Measurements from ENCODE around the gene ULK4. TPM values are rescaled to one million over a fixed set of nuclear protein-coding genes. Genes with fewer than 3 reads are reported as not detected.

Gene ULK4
- total RNA-seq, 3 donors from 2014 or later = 7.2 to 10.1 (median 9.5) TPM

- TF ChIP-seq CTCF (IDR thresholded peaks at IDR 0.05) = no peak
- Histone ChIP-seq H3K4me3 (no peak overlapping the region), H3K36me3 (ENCODE audit: low read depth) (no peaks in the 10 kb centered on the region), H3K4me1 (ENCODE audit: low read depth) (no peaks in the 10 kb centered on the region), H3K9me3 (no peaks in the 10 kb centered on the region)
- no peak for ATAC-seq
- intact Hi-C loops (cut with DNase I, micrococcal nuclease) = no loop called here
- no peak for DNase-seq
These were observed 381.5 kb downstream of the ULK4 start for GRCh38 chr3:41580274-41580959.

GRCh38 chr3:41579861-41580260 lies 382.0 kb downstream of the ULK4 start:
- no peak overlapping the region for H3K4me3 ChIP-seq
- no peaks in the 10 kb centered on the region for H3K36me3 ChIP-seq (ENCODE audit: low read depth)
- ATAC-seq (no peak), DNase-seq (no peak)
- no peak for TF ChIP-seq CTCF (IDR thresholded peaks at IDR 0.05)
- intact Hi-C loops (cut with DNase I, micrococcal nuclease) = no loop called here
- H3K9me3 ChIP-seq = no peaks in the 10 kb centered on the region
- no peaks in the 10 kb centered on the region for H3K4me1 ChIP-seq (ENCODE audit: low read depth)

GRCh38 chr3:41578798-41579197 lies 383.1 kb downstream of the ULK4 start:
- DNase-seq (no peak), ATAC-seq (no peak)
- intact Hi-C loops (cut with DNase I, micrococcal nuclease) = no loop called here
- H3K9me3 ChIP-seq = no peaks in the 10 kb centered on the region
- TF ChIP-seq CTCF (IDR thresholded peaks at IDR 0.05) = no peak
- H3K4me1 ChIP-seq (ENCODE audit: low read depth) = no peaks in the 10 kb centered on the region
- H3K4me3 ChIP-seq = no peak overlapping the region
- no peaks in the 10 kb centered on the region for H3K36me3 ChIP-seq (ENCODE audit: low read depth)

- H3K36me3 ChIP-seq (ENCODE audit: low read depth) = no peaks in the 10 kb centered on the region
- H3K9me3 ChIP-seq = no peaks in the 10 kb centered on the region
- no peak for ATAC-seq
- no peak for DNase-seq
- no peaks in the 10 kb centered on the region for H3K4me1 ChIP-seq (ENCODE audit: low read depth)
- intact Hi-C loops (cut with DNase I, micrococcal nuclease) = no loop called here
- H3K4me3 ChIP-seq = no peak overlapping the region
- no peak for TF ChIP-seq CTCF (IDR thresholded peaks at IDR 0.05)
These were observed 386.2 kb downstream of the ULK4 start for GRCh38 chr3:41575724-41576123.

- no peak for TF ChIP-seq CTCF (IDR thresholded peaks at IDR 0.05)
- intact Hi-C loops (cut with DNase I, micrococcal nuclease) = no loop called here
- DNase-seq = no peak
- H3K9me3 ChIP-seq = no peaks in the 10 kb centered on the region
- no peak overlapping the region for H3K4me3 ChIP-seq
- no peaks in the 10 kb centered on the region for H3K4me1 ChIP-seq (ENCODE audit: low read depth)
- ATAC-seq = no peak
- no peaks in the 10 kb centered on the region for H3K36me3 ChIP-seq (ENCODE audit: low read depth)
These were observed 387.0 kb downstream of the ULK4 start for GRCh38 chr3:41574900-41575299.

- ATAC-seq (no peak), DNase-seq (no peak)
- intact Hi-C loops (cut with DNase I, micrococcal nuclease) = no loop called here
- no peak overlapping the region for H3K4me3 ChIP-seq
- H3K36me3 ChIP-seq (ENCODE audit: low read depth) = no peaks in the 10 kb centered on the region
- TF ChIP-seq CTCF (IDR thresholded peaks at IDR 0.05) = no peak
- H3K9me3 ChIP-seq = no peaks in the 10 kb centered on the region
- H3K4me1 ChIP-seq (ENCODE audit: low read depth) = no peaks in the 10 kb centered on the region
These were observed 388.3 kb downstream of the ULK4 start for GRCh38 chr3:41573591-41573990.
